Thyroid gland (tissue), 4 donors: ENCODE measurements around the gene CDCA4.

ENCODE experiments used
- CTCF ChIP-seq, 6 experiments: fragments of 200-600 bp in 3 of 6; fragments of 450-650 bp in 3 of 6; sonication (generic) in 3 of 6; IDR thresholded peaks; one replicate each; pipeline ENCODE4 v1.5.1; 2016 to 2019; ENCODE audit warnings: antibody characterized with exemption in 6 of 6, mild to moderate bottlenecking in 2 of 6, inconsistent platforms in 1 of 6, moderate library complexity in 1 of 6
- POLR2A ChIP-seq, 2 donors: fragments of 450-650 bp; IDR thresholded peaks; one replicate each; pipeline ENCODE4 v1.6.1; 2017; ENCODE audit warnings: antibody characterized with exemption in 2 of 2, mild to moderate bottlenecking in 2 of 2, moderate library complexity in 1 of 2

GRCh38 chr14:104983231-104983721 is 37.6 kb downstream of the CDCA4 start:
- TF ChIP-seq POLR2A (IDR thresholded peaks at IDR 0.05) (no peak), CTCF (IDR thresholded peaks at IDR 0.05) (no peak)
